DND-41 (cell line): Measurements from ENCODE around the gene ADGRA3.

ENCODE experiments used
- ATAC-seq: fragments of 200-7000 bp; cut with Tn5 transposase; 3 replicates; pipeline ENCODE4 v1.9.1; 2021; ENCODE audit warnings: low read depth; ENCODE audit not compliant: insufficient read depth
- DNase-seq: peaks from one replicate; pipeline ENCODE4 v3.0.0-alpha.2; 2020
- H2AFZ ChIP-seq: 2 replicates; pipeline ENCODE4 v1.6.0; 2012; ENCODE audit warnings: low read depth, low read length
- H3K27ac ChIP-seq: 2 replicates; pipeline ENCODE4 v1.5.1; 2012; ENCODE audit warnings: low read length, inconsistent platforms
- H3K27me3 ChIP-seq: fragments of 200-600 bp; sonication (generic); 2 replicates; pipeline ENCODE4 v1.6.0; 2012; ENCODE audit warnings: low read length, mild to moderate bottlenecking, inconsistent platforms; ENCODE audit not compliant: insufficient read depth, poor library complexity
- H3K36me3 ChIP-seq: 2 replicates; pipeline ENCODE4 v1.5.1; 2012; ENCODE audit warnings: low read length, inconsistent platforms; ENCODE audit not compliant: insufficient read depth
- H3K4me1 ChIP-seq: 2 replicates; pipeline ENCODE4 v1.5.1; 2012; ENCODE audit warnings: mild to moderate bottlenecking, low read length; ENCODE audit not compliant: insufficient read depth
- H3K4me2 ChIP-seq: 2 replicates; pipeline ENCODE4 v1.6.0; 2012; ENCODE audit warnings: mild to moderate bottlenecking, moderate library complexity, low read length, inconsistent platforms; ENCODE audit not compliant: insufficient read depth
- H3K4me3 ChIP-seq, 2 experiments: fragments of 200-600 bp in 1 of 2; shearing (Covaris generic) in 1 of 2; 2 replicates each; pipeline ENCODE4 v1.5.1; 2012 to 2016; ENCODE audit warnings: inconsistent platforms in 2 of 2, low read length in 2 of 2, mild to moderate bottlenecking in 2 of 2, low read depth in 1 of 2, moderate library complexity in 1 of 2
- H3K79me2 ChIP-seq: 2 replicates; pipeline ENCODE4 v1.6.0; 2012; ENCODE audit warnings: low read length, inconsistent platforms; ENCODE audit not compliant: insufficient read depth
- H3K9ac ChIP-seq: 2 replicates; pipeline ENCODE4 v1.6.0; 2012; ENCODE audit warnings: low read depth, mild to moderate bottlenecking, inconsistent platforms, low read length, moderate library complexity
- H3K9me3 ChIP-seq: 2 replicates; pipeline ENCODE4 v1.5.1; 2012; ENCODE audit warnings: low read length, moderate library complexity, mild to moderate bottlenecking, inconsistent platforms; ENCODE audit not compliant: insufficient read depth, severe bottlenecking
- H4K20me1 ChIP-seq: 2 replicates; pipeline ENCODE4 v1.6.0; 2012; ENCODE audit warnings: low read length; ENCODE audit not compliant: insufficient read depth
- EZH2 ChIP-seq: IDR thresholded peaks from 3 replicates; pipeline ENCODE4 v1.6.1; 2012; ENCODE audit warnings: borderline replicate concordance, low read depth, mild to moderate bottlenecking, moderate library complexity, low read length, inconsistent platforms; ENCODE audit not compliant: severe bottlenecking
- TF ChIP-seq, protein P1 (sequence below): IDR thresholded peaks from 2 replicates; pipeline ENCODE4 v1.5.1; 2012; ENCODE audit warnings: borderline replicate concordance, low read length, moderate library complexity, mild to moderate bottlenecking; ENCODE audit not compliant: poor library complexity, severe bottlenecking; ENCODE audit errors: extremely low read depth

ADGRA3 gene

DNA sequence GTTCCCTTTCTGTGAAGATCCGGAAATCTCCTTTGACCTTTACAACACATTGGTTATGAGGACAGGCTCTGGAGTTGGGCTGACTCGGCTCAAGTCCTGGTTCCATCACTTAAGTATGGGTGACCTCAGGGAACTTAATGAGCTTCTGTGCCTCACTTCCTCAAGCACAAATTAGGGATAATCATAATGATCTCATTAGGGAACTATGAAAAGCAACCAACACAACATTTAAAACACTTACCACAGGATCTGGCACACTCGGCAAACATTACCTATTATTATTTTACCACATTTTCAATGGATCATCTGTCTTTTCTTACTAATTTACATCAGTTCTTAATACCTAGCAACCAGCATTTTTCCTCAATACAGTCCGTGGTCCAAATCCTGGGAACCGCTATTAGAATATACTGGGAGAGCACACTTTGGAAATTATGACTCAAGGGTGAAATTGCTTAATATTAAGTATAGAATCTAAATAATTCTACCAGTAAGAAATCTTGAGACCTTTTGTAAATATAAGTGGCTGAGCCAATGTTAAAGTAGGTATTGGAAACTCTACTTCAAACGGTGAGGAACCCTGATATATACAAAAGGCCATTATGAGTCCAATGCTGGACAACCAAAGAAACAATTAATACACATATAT, 19.6 kb downstream of the ADGRA3 start:
- no peaks in the 10 kb centered on the region for H3K27me3 ChIP-seq
- H3K36me3 ChIP-seq: no peaks in the 10 kb centered on the region
- no peak overlapping the region for H2AFZ ChIP-seq
- H3K9ac ChIP-seq: no peak overlapping the region
- H3K4me2 ChIP-seq: no peak overlapping the region
- H3K4me1 ChIP-seq: no peaks in the 10 kb centered on the region
- no peaks in the 10 kb centered on the region; the same call in 1 of the 2 replicates for H4K20me1 ChIP-seq
- DNase-seq (no peak), ATAC-seq (no peak)
- peaks cover 14% of the 10 kb centered on the region; the same call in 1 of the 2 replicates for H3K79me2 ChIP-seq
- no peaks in the 10 kb centered on the region for H3K9me3 ChIP-seq
- TF ChIP-seq, protein P1, sequence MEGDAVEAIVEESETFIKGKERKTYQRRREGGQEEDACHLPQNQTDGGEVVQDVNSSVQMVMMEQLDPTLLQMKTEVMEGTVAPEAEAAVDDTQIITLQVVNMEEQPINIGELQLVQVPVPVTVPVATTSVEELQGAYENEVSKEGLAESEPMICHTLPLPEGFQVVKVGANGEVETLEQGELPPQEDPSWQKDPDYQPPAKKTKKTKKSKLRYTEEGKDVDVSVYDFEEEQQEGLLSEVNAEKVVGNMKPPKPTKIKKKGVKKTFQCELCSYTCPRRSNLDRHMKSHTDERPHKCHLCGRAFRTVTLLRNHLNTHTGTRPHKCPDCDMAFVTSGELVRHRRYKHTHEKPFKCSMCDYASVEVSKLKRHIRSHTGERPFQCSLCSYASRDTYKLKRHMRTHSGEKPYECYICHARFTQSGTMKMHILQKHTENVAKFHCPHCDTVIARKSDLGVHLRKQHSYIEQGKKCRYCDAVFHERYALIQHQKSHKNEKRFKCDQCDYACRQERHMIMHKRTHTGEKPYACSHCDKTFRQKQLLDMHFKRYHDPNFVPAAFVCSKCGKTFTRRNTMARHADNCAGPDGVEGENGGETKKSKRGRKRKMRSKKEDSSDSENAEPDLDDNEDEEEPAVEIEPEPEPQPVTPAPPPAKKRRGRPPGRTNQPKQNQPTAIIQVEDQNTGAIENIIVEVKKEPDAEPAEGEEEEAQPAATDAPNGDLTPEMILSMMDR: no peak
- TF ChIP-seq EZH2: no peak
- H3K4me3 ChIP-seq: no peak overlapping the region
- H3K27ac ChIP-seq: no peak overlapping the region

DNA sequence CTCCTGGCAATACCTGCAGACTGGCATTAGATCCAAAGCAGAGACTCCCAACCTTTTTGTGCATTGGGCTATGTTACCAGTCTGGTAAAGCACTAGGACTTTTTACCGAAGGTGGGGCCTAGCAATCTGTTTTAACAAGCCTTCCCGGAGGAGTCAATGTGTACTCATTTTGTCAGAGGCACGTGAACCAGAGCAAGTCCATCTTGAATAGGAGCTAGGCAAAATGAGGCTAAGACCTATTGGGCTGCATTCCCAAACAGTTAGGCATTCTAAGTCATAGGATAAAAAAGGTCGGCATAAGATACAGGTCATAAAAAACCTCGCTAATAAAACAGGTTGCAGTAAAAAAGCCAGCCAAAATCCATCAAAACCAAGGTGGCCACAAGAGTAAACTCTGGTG, 22.3 kb downstream of the ADGRA3 start:
- no peak overlapping the region for H3K27ac ChIP-seq
- DNase-seq (no peak), ATAC-seq (no peak)
- H3K4me3 ChIP-seq: no peak overlapping the region
- no peak overlapping the region for H3K9ac ChIP-seq
- no peaks in the 10 kb centered on the region; the same call in 1 of the 2 replicates for H4K20me1 ChIP-seq
- no peak overlapping the region for H2AFZ ChIP-seq
- no peaks in the 10 kb centered on the region for H3K4me1 ChIP-seq
- H3K4me2 ChIP-seq: no peak overlapping the region
- H3K27me3 ChIP-seq: no peaks in the 10 kb centered on the region
- TF ChIP-seq EZH2: no peak
- TF ChIP-seq, protein P1: no peak
- H3K79me2 ChIP-seq: peaks cover 8% of the 10 kb centered on the region; the same call in 1 of the 2 replicates
- H3K9me3 ChIP-seq: no peaks in the 10 kb centered on the region
- no peaks in the 10 kb centered on the region for H3K36me3 ChIP-seq

DNA sequence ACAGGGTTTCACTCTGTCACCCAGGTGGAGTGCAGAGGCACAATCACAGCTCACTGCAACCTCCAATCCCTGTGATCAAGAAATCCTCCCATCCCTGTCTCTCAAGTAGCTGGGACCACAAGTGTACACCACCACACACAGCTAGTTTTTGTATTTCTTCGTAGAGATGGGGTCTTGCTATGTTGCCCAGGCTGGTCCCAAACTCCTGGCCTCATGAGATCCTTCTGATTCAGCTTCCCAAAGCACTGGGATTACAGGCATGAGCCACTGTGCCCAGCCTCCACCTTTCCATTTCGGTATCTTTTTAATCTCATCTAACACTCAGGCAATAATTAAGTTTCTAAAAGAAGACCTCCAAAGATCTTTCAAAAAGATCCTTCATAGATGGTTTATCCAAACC, 22.9 kb downstream of the ADGRA3 start:
- Histone ChIP-seq H4K20me1 (no peaks in the 10 kb centered on the region; the same call in 1 of the 2 replicates), H3K79me2 (peaks cover 8% of the 10 kb centered on the region; the same call in 1 of the 2 replicates), H3K9ac (no peak overlapping the region), H3K27ac (no peak overlapping the region), H2AFZ (no peak overlapping the region), H3K36me3 (no peaks in the 10 kb centered on the region), H3K4me1 (no peaks in the 10 kb centered on the region), H3K27me3 (no peaks in the 10 kb centered on the region), H3K4me3 (no peak overlapping the region), H3K9me3 (no peaks in the 10 kb centered on the region), H3K4me2 (no peak overlapping the region)
- TF ChIP-seq, protein P1: no peak
- no peak for TF ChIP-seq EZH2
- DNase-seq: no peak
- no peak for ATAC-seq
